Neuronal stem cell (in vitro differentiated cells): ENCODE data around the gene MAP3K7CL.

Experiments
- DNase-seq: peaks from one replicate; pipeline ENCODE4 v3.0.0-alpha.2; 2013; ENCODE audit warnings: low spot score
- H2AFZ ChIP-seq: one replicate; pipeline ENCODE4 v1.6.1; 2013; ENCODE audit warnings: mild to moderate bottlenecking, low read length, inconsistent platforms
- H2AK5ac ChIP-seq: 2 replicates; pipeline ENCODE4 v1.6.1; 2013; ENCODE audit warnings: low read depth, mild to moderate bottlenecking, inconsistent platforms, low read length, moderate library complexity, mixed read lengths
- H2BK120ac ChIP-seq: 2 replicates; pipeline ENCODE4 v1.6.1; 2013; ENCODE audit warnings: low read depth, mild to moderate bottlenecking, inconsistent platforms, low read length, moderate library complexity, mixed read lengths
- H2BK12ac ChIP-seq: one replicate; pipeline ENCODE4 v1.6.1; 2013; ENCODE audit warnings: low read length, inconsistent platforms
- H2BK15ac ChIP-seq: 2 replicates; pipeline ENCODE4 v1.6.1; 2013; ENCODE audit warnings: mild to moderate bottlenecking, low read length, inconsistent platforms, mixed read lengths
- H2BK5ac ChIP-seq: one replicate; pipeline ENCODE4 v1.6.1; 2013; ENCODE audit warnings: inconsistent platforms, mild to moderate bottlenecking, low read length, moderate library complexity
- H3K14ac ChIP-seq: one replicate; pipeline ENCODE4 v1.6.1; 2013; ENCODE audit warnings: low read length, inconsistent platforms
- H3K18ac ChIP-seq: 2 replicates; pipeline ENCODE4 v1.6.1; 2013; ENCODE audit warnings: low read length, inconsistent platforms
- H3K23ac ChIP-seq: 2 replicates; pipeline ENCODE4 v1.6.1; 2013; ENCODE audit warnings: low read depth, mild to moderate bottlenecking, mixed read lengths, low read length, inconsistent platforms; ENCODE audit not compliant: poor library complexity
- H3K27ac ChIP-seq: replicated peaks from 3 replicates; pipeline ENCODE4 v1.5.1; 2013; ENCODE audit warnings: low read length, inconsistent platforms
- H3K27me3 ChIP-seq, 3 experiments: 2 replicates each; pipeline ENCODE4 v1.6.1; 2013; ENCODE audit warnings: low read length in 3 of 3, mild to moderate bottlenecking in 2 of 3, inconsistent platforms in 1 of 3, low read depth in 1 of 3, mixed read lengths in 1 of 3, moderate library complexity in 1 of 3; ENCODE audit not compliant: control insufficient read depth in 3 of 3, insufficient read depth in 3 of 3
- H3K36me3 ChIP-seq, 2 donors: replicated peaks in 1 of 2; 2 replicates each; pipeline ENCODE4 v1.6.1; 2013; ENCODE audit warnings: low read length in 2 of 2; ENCODE audit not compliant: control insufficient read depth in 2 of 2, insufficient read depth in 2 of 2
- H3K4ac ChIP-seq: 2 replicates; pipeline ENCODE4 v1.6.1; 2013; ENCODE audit warnings: inconsistent platforms, mild to moderate bottlenecking, low read length, moderate library complexity
- H3K4me1 ChIP-seq, 2 donors: 1 replicate in 1 of 2; 2 replicates in 1 of 2; pipeline ENCODE4 v1.6.1; 2013; ENCODE audit warnings: low read length in 2 of 2, low read depth in 1 of 2; ENCODE audit not compliant: control insufficient read depth in 2 of 2, insufficient read depth in 1 of 2
- H3K4me2 ChIP-seq: one replicate; pipeline ENCODE4 v1.6.1; 2013; ENCODE audit warnings: mild to moderate bottlenecking, low read length, inconsistent platforms; ENCODE audit not compliant: insufficient read depth, poor library complexity, severe bottlenecking
- H3K4me3 ChIP-seq, 2 donors: 2 replicates each; pipeline ENCODE4 v1.5.1; 2013; ENCODE audit warnings: low read length in 2 of 2, mild to moderate bottlenecking in 2 of 2, inconsistent platforms in 1 of 2, moderate library complexity in 1 of 2
- H3K79me1 ChIP-seq: one replicate; pipeline ENCODE4 v1.6.1; 2013; ENCODE audit warnings: low read depth, mild to moderate bottlenecking, inconsistent platforms, low read length, moderate library complexity
- H3K9ac ChIP-seq: one replicate; pipeline ENCODE4 v1.6.1; 2013; ENCODE audit warnings: mild to moderate bottlenecking, low read depth, low read length, inconsistent platforms; ENCODE audit not compliant: poor library complexity
- H3K9me3 ChIP-seq, 2 donors: replicated peaks in 1 of 2; 2 replicates each; pipeline versions ENCODE3 to v1.6.1; 2013; ENCODE audit warnings: low read length in 2 of 2, mild to moderate bottlenecking in 2 of 2, inconsistent platforms in 1 of 2, low read depth in 1 of 2, mixed read lengths in 1 of 2, moderate library complexity in 1 of 2; ENCODE audit not compliant: control insufficient read depth in 2 of 2, insufficient read depth in 1 of 2
- H4K8ac ChIP-seq: one replicate; pipeline ENCODE4 v1.6.1; 2013; ENCODE audit warnings: low read depth, mild to moderate bottlenecking, inconsistent platforms, low read length, moderate library complexity
- H4K91ac ChIP-seq: one replicate; pipeline ENCODE4 v1.6.1; 2013; ENCODE audit warnings: low read length, low read depth, mild to moderate bottlenecking, inconsistent platforms; ENCODE audit not compliant: poor library complexity
- WGBS, 2 donors: extraction: QIAGEN DNeasy Blood & Tissue Kit; methylation state at CpG; one replicate each; pipeline ENCODE4 v1.1.7; 2013; ENCODE audit warnings: missing lambda C conversion rate in 2 of 2, mixed read lengths in 1 of 2; ENCODE audit not compliant: insufficient read length in 2 of 2, insufficient replicate concordance in 1 of 2; ENCODE audit errors: extremely low coverage in 2 of 2; 5-methylcytosine and 5-hydroxymethylcytosine counted together

MAP3K7CL gene

GRCh38 chr21:29124645-29125044, 5.8 kb upstream of the MAP3K7CL start:
- H2BK12ac ChIP-seq: no peak overlapping the region
- no peak overlapping the region for H3K23ac ChIP-seq
- no peak overlapping the region for H2BK5ac ChIP-seq
- H2BK15ac ChIP-seq: no peak overlapping the region
- H2AFZ ChIP-seq: no peak overlapping the region
- no peak overlapping the region for H3K27ac ChIP-seq
- H3K4me2 ChIP-seq: no peak overlapping the region
- H3K14ac ChIP-seq: no peak overlapping the region
- no peak overlapping the region for H2AK5ac ChIP-seq
- no peak overlapping the region for H3K18ac ChIP-seq
- H3K36me3 ChIP-seq: no peaks in the 10 kb centered on the region
- H3K27me3 ChIP-seq: no peaks in the 10 kb centered on the region
- no peaks in the 10 kb centered on the region for H3K4me1 ChIP-seq
- no peak overlapping the region for H4K91ac ChIP-seq
- H3K9ac ChIP-seq: no peak overlapping the region
- H4K8ac ChIP-seq: no peak overlapping the region
- no peaks in the 10 kb centered on the region for H3K79me1 ChIP-seq
- no peak overlapping the region for H2BK120ac ChIP-seq
- H3K4ac ChIP-seq: no peak overlapping the region
- no peak for DNase-seq
- H3K4me3 ChIP-seq: no peak overlapping the region
- H3K9me3 ChIP-seq: peaks cover 2 to 6% of the 10 kb centered on the region in 2 donors

GRCh38 chr21:29125191-29125590, 5.3 kb upstream of the MAP3K7CL start:
- Histone ChIP-seq H3K36me3 (no peaks in the 10 kb centered on the region), H3K14ac (no peak overlapping the region), H3K4me1 (no peaks in the 10 kb centered on the region), H3K27ac (no peak overlapping the region), H3K9me3 (peaks cover 2 to 8% of the 10 kb centered on the region in 2 donors), H2BK12ac (no peak overlapping the region), H3K4me2 (no peak overlapping the region), H3K4ac (no peak overlapping the region), H3K23ac (no peak overlapping the region), H2BK15ac (no peak overlapping the region), H4K8ac (no peak overlapping the region), H3K27me3 (no peaks in the 10 kb centered on the region), H4K91ac (no peak overlapping the region), H3K18ac (no peak overlapping the region), H3K4me3 (no peak overlapping the region), H3K9ac (no peak overlapping the region), H2AFZ (no peak overlapping the region), H2AK5ac (no peak overlapping the region), H2BK120ac (no peak overlapping the region), H2BK5ac (no peak overlapping the region), H3K79me1 (no peaks in the 10 kb centered on the region)
- no peak for DNase-seq
- WGBS, 2 donors: no CpG with 5 or more reads among the region's 1 CpG

- H3K4me2 ChIP-seq: no peak overlapping the region
- WGBS, 2 donors: no CpG with 5 or more reads among the region's 3 CpGs
- no peak overlapping the region for H2BK12ac ChIP-seq
- H3K4me3 ChIP-seq: no peak overlapping the region
- H3K23ac ChIP-seq: no peak overlapping the region
- H2BK5ac ChIP-seq: no peak overlapping the region
- H2BK15ac ChIP-seq: no peak overlapping the region
- no peaks in the 10 kb centered on the region for H3K4me1 ChIP-seq
- no peak overlapping the region for H3K14ac ChIP-seq
- no peak overlapping the region for H3K18ac ChIP-seq
- no peak overlapping the region for H2BK120ac ChIP-seq
- peak overlapping the region; percentile 9 for H2AFZ ChIP-seq
- H3K27ac ChIP-seq: no peak overlapping the region
- H3K27me3 ChIP-seq: peaks cover 0 to 5% (median 0%) of the 10 kb centered on the region in 3 experiments
- H3K9ac ChIP-seq: no peak overlapping the region
- H2AK5ac ChIP-seq: no peak overlapping the region
- H3K36me3 ChIP-seq: no peaks in the 10 kb centered on the region
- DNase-seq: no peak
- peaks cover 2 to 8% of the 10 kb centered on the region in 2 donors for H3K9me3 ChIP-seq
- no peak overlapping the region for H4K8ac ChIP-seq
- no peaks in the 10 kb centered on the region for H3K79me1 ChIP-seq
- no peak overlapping the region for H3K4ac ChIP-seq
- no peak overlapping the region for H4K91ac ChIP-seq
Observed at GRCh38 chr21:29125979-29126378, 4.5 kb upstream of the MAP3K7CL start.

- Histone ChIP-seq H2AFZ (no peak overlapping the region), H2BK12ac (no peak overlapping the region), H3K4me1 (no peaks in the 10 kb centered on the region), H3K4me2 (no peak overlapping the region), H2BK15ac (no peak overlapping the region), H4K91ac (no peak overlapping the region), H2BK5ac (no peak overlapping the region), H2BK120ac (no peak overlapping the region), H2AK5ac (no peak overlapping the region), H3K4me3 (no peak overlapping the region), H3K4ac (no peak overlapping the region), H3K79me1 (no peaks in the 10 kb centered on the region), H4K8ac (no peak overlapping the region), H3K27me3 (peaks cover 0 to 5% (median 0%) of the 10 kb centered on the region in 3 experiments), H3K14ac (no peak overlapping the region), H3K18ac (no peak overlapping the region), H3K9me3 (peaks cover 0 to 8% of the 10 kb centered on the region in 2 donors), H3K27ac (no peak overlapping the region), H3K9ac (no peak overlapping the region), H3K36me3 (no peaks in the 10 kb centered on the region), H3K23ac (no peak overlapping the region)
- WGBS, 2 donors: no CpG with 5 or more reads among the region's 7 CpGs
- no peak for DNase-seq
Observed at GRCh38 chr21:29133241-29133640, 2.8 kb downstream of the MAP3K7CL start.
